ENCODE data around the gene KICS2.
"Not testable (repeated sequence)": the region's sequence is repeated elsewhere in the genome, so short reads cannot be mapped to it uniquely, and the experiment has no call there.

The KICS2 gene

GRCh38 chr12:64212119-64212746, 9.9 kb downstream of the KICS2 start:
- DNase-seq: no peak

- no peak for DNase-seq
These were observed 14.6 kb downstream of the KICS2 start for GRCh38 chr12:64207453-64207852.

GRCh38 chr12:64205542-64205941, 16.6 kb downstream of the KICS2 start:
- DNase-seq: no peak

- no peak for DNase-seq
These were observed 18.3 kb downstream of the KICS2 start for GRCh38 chr12:64203775-64204174.

- DNase-seq: no peak
These were observed 19.1 kb downstream of the KICS2 start for GRCh38 chr12:64203036-64203435.

GRCh38 chr12:64195841-64196240, 26.3 kb downstream of the KICS2 start:
- DNase-seq: not testable (repeated sequence)

GRCh38 chr12:64194333-64195149, 27.6 kb downstream of the KICS2 start:
- no peak for DNase-seq

GRCh38 chr12:64193931-64194330, 28.2 kb downstream of the KICS2 start:
- no peak for DNase-seq

- DNase-seq: no peak
These were observed 29.3 kb downstream of the KICS2 start for GRCh38 chr12:64192644-64193444.

GRCh38 chr12:64190140-64190539, 32.0 kb downstream of the KICS2 start:
- no peak for DNase-seq

GRCh38 chr12:64189530-64189929, 32.6 kb downstream of the KICS2 start:
- no peak for DNase-seq

GRCh38 chr12:64187794-64188193, 34.3 kb downstream of the KICS2 start:
- no peak for DNase-seq

GRCh38 chr12:64187370-64187769, 34.7 kb downstream of the KICS2 start:
- DNase-seq: no peak

- DNase-seq: no peak
These were observed 35.3 kb downstream of the KICS2 start for GRCh38 chr12:64186789-64187188.

- no peak for DNase-seq
These were observed 37.9 kb downstream of the KICS2 start for GRCh38 chr12:64184216-64184615.

- no peak for DNase-seq
These were observed 40.4 kb downstream of the KICS2 start for GRCh38 chr12:64181430-64182291.

- DNase-seq: no peak
These were observed 41.1 kb downstream of the KICS2 start for GRCh38 chr12:64180951-64181350.

- DNase-seq: no peak
These were observed 44.0 kb downstream of the KICS2 start for GRCh38 chr12:64178122-64178521.

GRCh38 chr12:64177001-64177400, 45.1 kb downstream of the KICS2 start:
- no peak for DNase-seq

- DNase-seq: no peak
These were observed 46.7 kb downstream of the KICS2 start for GRCh38 chr12:64175254-64175945.

GRCh38 chr12:64173456-64173855, 48.6 kb downstream of the KICS2 start:
- no peak for DNase-seq
